Activated T-helper 2 cell treated with anti-CD3 and anti-CD28 coated beads, Interferon-gamma antibody, Interleukin-2, Interleukin-4, amounts not matched to agents 10 μg/mL and 5 μg/mL and 100 μg/mL, durations not matched to agents 14 hours and 24 hours and 36 hours (primary cell): Measurements from ENCODE around the gene CCR2. TPM values are rescaled to one million over a fixed set of nuclear protein-coding genes. Genes with fewer than 3 reads are reported as not detected.
A peak's percentile ranks its signal among the peaks of the same experiment; 100 is the strongest.
"Not testable (repeated sequence)": the region's sequence is repeated elsewhere in the genome, so short reads cannot be mapped to it uniquely, and the experiment has no call there.

Experiments
- DNase-seq: peaks from one replicate; pipeline ENCODE4 v3.0.0; 2021; ENCODE audit warnings: low spot score
- H3K27ac Mint-ChIP-seq: one replicate; pipeline ENCODE4 v1.8.0; 2021; ENCODE audit warnings: mixed read lengths
- H3K27me3 Mint-ChIP-seq: one replicate; pipeline ENCODE4 v1.8.0; 2021; ENCODE audit warnings: low read depth, mixed read lengths
- H3K36me3 Mint-ChIP-seq: one replicate; pipeline ENCODE4 v1.8.0; 2021; ENCODE audit warnings: low read depth, mixed read lengths
- H3K4me1 Mint-ChIP-seq: one replicate; pipeline ENCODE4 v1.8.0; 2021; ENCODE audit warnings: low read depth, mixed read lengths
- H3K4me3 Mint-ChIP-seq: one replicate; pipeline ENCODE4 v1.8.0; 2021; ENCODE audit warnings: low read depth, mild to moderate bottlenecking, moderate library complexity, mixed read lengths
- H3K9me3 Mint-ChIP-seq: one replicate; pipeline ENCODE4 v1.8.0; 2021; ENCODE audit warnings: mixed read lengths
- intact Hi-C: fragments of 100-400 bp; cut with micrococcal nuclease; formaldehyde crosslinking; loops from one replicate; pipeline ENCODE4 v1.15.1; 2023
- total RNA-seq: library from RNA; stranded (reverse); gene quantifications from 2 replicates; pipeline ENCODE4 v1.2.3, GENCODE V29; 2022

CCR2 gene
- total RNA-seq, 1 donor from 2014 or later: 1.1 TPM

- Mint-ChIP-seq H3K4me3 (no peak overlapping the region), H3K9me3 (no peaks in the 10 kb centered on the region), H3K4me1 (peaks cover 55% of the 10 kb centered on the region), H3K27me3 (peaks cover 51% of the 10 kb centered on the region), H3K27ac (no peak overlapping the region), H3K36me3 (no peaks in the 10 kb centered on the region)
- DNase-seq: peak; percentile 24
- intact Hi-C loops: loop anchor here (1.0 to 5.0 kb wide), 5 partner anchors 70 to 510 kb away; partner anchors contain the start of gene CXCR6
These were observed 18.8 kb downstream of the CCR2 start for GRCh38 chr3:46372492-46373359.

DNA sequence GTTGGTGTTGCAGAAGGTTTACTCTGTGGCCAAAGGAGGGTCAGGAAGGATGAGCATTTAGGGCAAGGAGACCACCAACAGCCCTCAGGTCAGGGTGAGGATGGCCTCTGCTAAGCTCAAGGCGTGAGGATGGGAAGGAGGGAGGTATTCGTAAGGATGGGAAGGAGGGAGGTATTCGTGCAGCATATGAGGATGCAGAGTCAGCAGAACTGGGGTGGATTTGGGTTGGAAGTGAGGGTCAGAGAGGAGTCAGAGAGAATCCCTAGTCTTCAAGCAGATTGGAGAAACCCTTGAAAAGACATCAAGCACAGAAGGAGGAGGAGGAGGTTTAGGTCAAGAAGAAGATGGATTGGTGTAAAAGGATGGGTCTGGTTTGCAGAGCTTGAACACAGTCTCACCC, 20.8 kb downstream of the CCR2 start:
- no peak for DNase-seq
- Mint-ChIP-seq H3K27ac (no peak overlapping the region), H3K36me3 (no peaks in the 10 kb centered on the region), H3K4me1 (peaks cover 36% of the 10 kb centered on the region), H3K9me3 (no peaks in the 10 kb centered on the region), H3K4me3 (no peak overlapping the region), H3K27me3 (peaks cover 51% of the 10 kb centered on the region)
- intact Hi-C loops: loop anchor here (5.0 kb wide), 5 partner anchors 68 to 512 kb away; partner anchors contain the start of gene CXCR6

DNA sequence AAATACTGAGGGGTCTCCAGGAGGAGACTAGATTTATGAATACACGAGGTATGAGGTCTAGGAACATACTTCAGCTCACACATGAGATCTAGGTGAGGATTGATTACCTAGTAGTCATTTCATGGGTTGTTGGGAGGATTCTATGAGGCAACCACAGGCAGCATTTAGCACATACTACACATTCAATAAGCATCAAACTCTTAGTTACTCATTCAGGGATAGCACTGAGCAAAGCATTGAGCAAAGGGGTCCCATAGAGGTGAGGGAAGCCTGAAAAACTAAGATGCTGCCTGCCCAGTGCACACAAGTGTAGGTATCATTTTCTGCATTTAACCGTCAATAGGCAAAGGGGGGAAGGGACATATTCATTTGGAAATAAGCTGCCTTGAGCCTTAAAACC, 21.3 kb downstream of the CCR2 start:
- Mint-ChIP-seq H3K36me3 (no peaks in the 10 kb centered on the region), H3K4me3 (no peak overlapping the region), H3K27me3 (peaks cover 53% of the 10 kb centered on the region), H3K9me3 (no peaks in the 10 kb centered on the region), H3K27ac (no peak overlapping the region), H3K4me1 (peaks cover 33% of the 10 kb centered on the region)
- intact Hi-C loops: loop anchor here (5.0 kb wide), 1 partner anchor 148 kb away; no protein-coding TSS in a partner anchor
- DNase-seq: no peak

DNA sequence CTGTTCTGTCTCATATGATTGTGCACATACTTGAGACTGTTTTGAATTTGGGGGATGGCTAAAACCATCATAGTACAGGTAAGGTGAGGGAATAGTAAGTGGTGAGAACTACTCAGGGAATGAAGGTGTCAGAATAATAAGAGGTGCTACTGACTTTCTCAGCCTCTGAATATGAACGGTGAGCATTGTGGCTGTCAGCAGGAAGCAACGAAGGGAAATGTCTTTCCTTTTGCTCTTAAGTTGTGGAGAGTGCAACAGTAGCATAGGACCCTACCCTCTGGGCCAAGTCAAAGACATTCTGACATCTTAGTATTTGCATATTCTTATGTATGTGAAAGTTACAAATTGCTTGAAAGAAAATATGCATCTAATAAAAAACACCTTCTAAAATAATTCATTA, 21.9 kb downstream of the CCR2 start:
- no peak for DNase-seq
- intact Hi-C loops: loop anchor here (5.0 kb wide), 1 partner anchor 149 kb away; no protein-coding TSS in a partner anchor
- Mint-ChIP-seq H3K4me3 (no peak overlapping the region), H3K4me1 (peaks cover 33% of the 10 kb centered on the region), H3K36me3 (no peaks in the 10 kb centered on the region), H3K27me3 (peaks cover 55% of the 10 kb centered on the region), H3K27ac (no peak overlapping the region), H3K9me3 (no peaks in the 10 kb centered on the region)

DNA sequence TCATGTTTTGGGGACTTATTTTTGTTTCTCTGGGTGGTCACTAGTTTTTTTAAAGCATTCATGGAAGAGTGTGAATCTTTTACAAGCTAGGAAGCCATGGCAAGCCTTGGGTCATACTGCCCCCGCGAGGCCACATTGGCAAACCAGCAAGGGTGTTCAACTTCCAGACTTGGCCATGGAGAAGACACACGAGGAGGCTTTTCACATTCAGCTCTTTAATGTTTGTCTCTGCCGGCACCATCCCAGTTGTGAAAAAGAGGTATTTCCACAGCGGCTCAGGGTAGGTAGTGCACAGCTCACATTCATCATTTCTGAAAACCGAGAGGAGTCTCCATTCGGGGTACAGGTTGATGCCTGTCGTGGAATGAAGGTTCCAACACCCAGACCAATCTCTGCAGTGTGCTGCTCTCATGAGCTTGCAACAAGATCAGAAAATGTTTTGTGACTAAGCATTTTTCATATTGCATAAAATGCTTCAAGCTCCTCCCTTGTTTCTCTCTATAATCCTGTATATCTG, 24.6 kb downstream of the CCR2 start:
- Mint-ChIP-seq H3K4me1 (peaks cover 28% of the 10 kb centered on the region), H3K9me3 (no peaks in the 10 kb centered on the region), H3K27me3 (peaks cover 53% of the 10 kb centered on the region), H3K36me3 (no peaks in the 10 kb centered on the region), H3K4me3 (no peak overlapping the region), H3K27ac (no peak overlapping the region)
- peak; percentile 43 for DNase-seq
- intact Hi-C loops: loop anchor here (5.0 kb wide), 1 partner anchor 151 kb away; no protein-coding TSS in a partner anchor

GRCh38 chr3:46380471-46381221, 26.7 kb downstream of the CCR2 start:
- peaks cover 46% of the 10 kb centered on the region for H3K27me3 Mint-ChIP-seq
- no peak overlapping the region for H3K27ac Mint-ChIP-seq
- intact Hi-C loops: no loop called here
- DNase-seq: no peak
- peaks cover 24% of the 10 kb centered on the region for H3K4me1 Mint-ChIP-seq
- H3K9me3 Mint-ChIP-seq: no peaks in the 10 kb centered on the region
- peak overlapping the region; percentile 43 for H3K4me3 Mint-ChIP-seq
- no peaks in the 10 kb centered on the region for H3K36me3 Mint-ChIP-seq

- Mint-ChIP-seq H3K9me3 (no peaks in the 10 kb centered on the region), H3K4me3 (no peak overlapping the region), H3K36me3 (no peaks in the 10 kb centered on the region), H3K27me3 (peaks cover 46% of the 10 kb centered on the region), H3K27ac (no peak overlapping the region), H3K4me1 (peaks cover 26% of the 10 kb centered on the region)
- intact Hi-C loops: no loop called here
- DNase-seq: no peak
These were observed 27.7 kb downstream of the CCR2 start for GRCh38 chr3:46381625-46382024.

DNA sequence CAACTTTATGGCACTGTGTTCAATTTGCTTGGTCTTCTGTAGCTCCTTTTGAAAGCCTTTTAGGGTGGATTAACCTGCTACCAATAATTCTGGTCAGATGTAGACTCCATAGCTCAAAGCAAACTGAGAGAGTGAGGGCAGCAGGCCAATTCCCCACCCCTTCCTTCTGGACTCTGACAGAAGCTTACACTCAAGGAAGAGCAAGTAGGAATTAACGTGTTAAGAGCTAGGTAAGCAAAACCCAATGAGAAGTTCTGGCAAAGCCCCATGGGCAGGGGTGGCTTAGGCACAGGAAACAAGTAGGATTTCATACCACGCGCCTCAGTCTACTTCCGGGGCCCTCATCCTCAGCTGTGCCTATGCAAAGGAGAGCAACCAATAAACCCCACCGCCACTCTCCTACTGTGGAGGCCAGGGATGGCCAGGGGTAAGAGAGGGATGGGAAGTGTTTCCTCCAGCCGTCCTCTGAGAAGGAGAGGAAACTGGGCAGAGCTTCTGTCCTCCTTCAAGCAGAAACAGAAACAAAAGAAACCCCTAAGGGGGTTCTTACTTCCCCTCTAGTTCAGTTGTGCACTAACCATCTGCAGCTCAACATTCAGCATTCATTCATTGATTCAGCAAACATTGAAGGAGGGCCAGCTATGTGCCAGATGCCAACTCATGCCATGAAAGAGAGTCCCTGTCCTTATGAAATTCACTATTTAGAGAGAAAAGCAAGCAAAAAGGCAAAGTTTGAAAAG, 29.5 kb downstream of the CCR2 start:
- Mint-ChIP-seq H3K36me3 (no peaks in the 10 kb centered on the region), H3K4me3 (no peak overlapping the region), H3K27ac (no peak overlapping the region), H3K4me1 (peaks cover 26% of the 10 kb centered on the region), H3K9me3 (no peaks in the 10 kb centered on the region), H3K27me3 (peaks cover 39% of the 10 kb centered on the region)
- intact Hi-C loops: no loop called here
- no peak for DNase-seq

- Mint-ChIP-seq H3K4me3 (no peak overlapping the region), H3K27me3 (peaks cover 37% of the 10 kb centered on the region), H3K36me3 (no peaks in the 10 kb centered on the region), H3K9me3 (no peaks in the 10 kb centered on the region), H3K27ac (no peak overlapping the region), H3K4me1 (peaks cover 26% of the 10 kb centered on the region)
- DNase-seq: no peak
- intact Hi-C loops: no loop called here
These were observed 30.0 kb downstream of the CCR2 start for GRCh38 chr3:46383951-46384330.

DNA sequence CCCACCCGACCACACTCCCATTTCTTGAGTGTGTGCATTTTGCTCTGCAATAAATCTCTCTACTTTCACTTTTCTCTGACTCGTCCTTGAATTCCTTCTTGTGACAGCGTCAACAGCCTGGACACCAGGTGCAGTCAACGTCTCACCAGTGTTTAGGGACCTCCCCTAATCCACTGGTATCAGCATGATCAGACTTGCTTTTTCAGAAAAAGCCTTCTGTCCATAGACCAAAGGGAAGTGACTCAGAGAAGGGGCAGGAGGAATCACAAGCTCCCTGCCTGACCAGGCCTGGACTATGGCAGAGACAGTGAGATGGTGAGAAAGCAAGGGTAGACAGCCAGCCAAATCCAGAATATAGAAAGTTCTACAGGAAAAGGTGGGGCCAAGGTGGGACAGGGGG, 32.3 kb downstream of the CCR2 start:
- no peak for DNase-seq
- intact Hi-C loops: no loop called here
- Mint-ChIP-seq H3K27me3 (peaks cover 30% of the 10 kb centered on the region), H3K27ac (no peak overlapping the region), H3K4me1 (peaks cover 15% of the 10 kb centered on the region), H3K4me3 (no peak overlapping the region), H3K36me3 (no peaks in the 10 kb centered on the region), H3K9me3 (no peaks in the 10 kb centered on the region)

- H3K36me3 Mint-ChIP-seq, DNase-seq, H3K27ac Mint-ChIP-seq, intact Hi-C loops, H3K4me1 Mint-ChIP-seq, H3K4me3 Mint-ChIP-seq, H3K9me3 Mint-ChIP-seq: not testable (repeated sequence)
- peaks cover 27% of the 10 kb centered on the region for H3K27me3 Mint-ChIP-seq
These were observed 34.9 kb downstream of the CCR2 start for GRCh38 chr3:46388847-46389246.

- peaks cover 27% of the 10 kb centered on the region for H3K27me3 Mint-ChIP-seq
- no peak overlapping the region for H3K4me3 Mint-ChIP-seq
- H3K4me1 Mint-ChIP-seq: peaks cover 3% of the 10 kb centered on the region
- DNase-seq: no peak
- H3K36me3 Mint-ChIP-seq: no peaks in the 10 kb centered on the region
- H3K9me3 Mint-ChIP-seq: no peaks in the 10 kb centered on the region
- intact Hi-C loops: no loop called here
- H3K27ac Mint-ChIP-seq: no peak overlapping the region
These were observed 35.4 kb downstream of the CCR2 start for GRCh38 chr3:46389306-46389705.
